Panc1 (cell line): Measurements from ENCODE around the gene TMEM271. TPM values are rescaled to one million over a fixed set of nuclear protein-coding genes. Genes with fewer than 3 reads are reported as not detected.

Source experiments
- ATAC-seq: fragments of 200-7000 bp; cut with Tn5 transposase; 2 replicates; pipeline ENCODE4 v1.9.1; 2020; ENCODE audit warnings: mild to moderate bottlenecking, moderate library complexity
- BruUV-seq: library from RNA; stranded (reverse); fragments of 400-500 nt; replicated peaks from 2 replicates; lab custom pipeline; 2021; lab: Mats Ljungman, UMichigan
- CTCF ChIA-PET: fragments of 300-600 bp; sonication (Branson Sonifier 250); formaldehyde crosslinking; loops from one replicate; lab custom pipeline; 2022; ENCODE audit warnings: antibody characterized with exemption; lab: Charles Lee
- POLR2A ChIA-PET: fragments of 300-600 bp; sonication (Branson Sonifier 250); formaldehyde crosslinking; loops from one replicate; lab custom pipeline; 2022; ENCODE audit warnings: antibody characterized with exemption; lab: Charles Lee
- DNase-seq: peaks from one replicate; pipeline ENCODE4 v3.0.0-alpha.2; 2010; ENCODE audit warnings: low read depth, low spot score
- H3K27ac ChIP-seq: 2 replicates; pipeline ENCODE4 v1.5.1; 2011; ENCODE audit warnings: mild to moderate bottlenecking, low read length, inconsistent platforms
- H3K27me3 ChIP-seq: fragments of 200-500 bp; sonication (Bioruptor generic); 2 replicates; pipeline ENCODE4 v1.6.0; 2014; ENCODE audit warnings: low read length, inconsistent platforms; ENCODE audit not compliant: control insufficient read depth, insufficient read depth
- H3K36me3 ChIP-seq: fragments of 200-500 bp; sonication (Bioruptor generic); 2 replicates; pipeline ENCODE4 v1.5.1; 2014; ENCODE audit warnings: inconsistent platforms, mild to moderate bottlenecking, low read length, moderate library complexity; ENCODE audit not compliant: control insufficient read depth, insufficient read depth
- H3K4me1 ChIP-seq: 2 replicates; pipeline ENCODE4 v1.5.1; 2011; ENCODE audit warnings: inconsistent platforms, mild to moderate bottlenecking, low read length, moderate library complexity; ENCODE audit not compliant: control insufficient read depth, insufficient read depth
- H3K4me3 ChIP-seq, 2 experiments: 2 replicates each; pipeline ENCODE4 v1.5.1; 2011 to 2012; ENCODE audit warnings: low read depth in 2 of 2, low read length in 2 of 2, mild to moderate bottlenecking in 2 of 2, inconsistent platforms in 1 of 2, moderate library complexity in 1 of 2
- H3K9me3 ChIP-seq: fragments of 200-500 bp; sonication (Bioruptor generic); 2 replicates; pipeline ENCODE4 v1.5.1; 2014; ENCODE audit warnings: low read depth, mild to moderate bottlenecking, inconsistent platforms, low read length, moderate library complexity; ENCODE audit not compliant: control insufficient read depth, insufficient read depth
- CTCF ChIP-seq: fragments of 450-650 bp; IDR thresholded peaks from 2 replicates; pipeline ENCODE4 v1.5.1; 2017; ENCODE audit warnings: mild to moderate bottlenecking
- POLR2AphosphoS5 ChIP-seq: IDR thresholded peaks from 2 replicates; pipeline ENCODE4 v1.6.1; 2012; ENCODE audit warnings: mild to moderate bottlenecking, low read depth, low read length, moderate library complexity
- REST ChIP-seq, 2 experiments: IDR thresholded peaks; 2 replicates each; pipeline ENCODE4 v1.6.1; 2011 to 2012; ENCODE audit warnings: low read depth in 2 of 2, control low read depth in 1 of 2, low read length in 1 of 2, mild to moderate bottlenecking in 1 of 2, moderate library complexity in 1 of 2; ENCODE audit not compliant: insufficient read depth in 1 of 2
- SIN3A ChIP-seq: IDR thresholded peaks from 2 replicates; pipeline ENCODE4 v1.6.1; 2012; ENCODE audit warnings: low read depth, mild to moderate bottlenecking, low read length, moderate library complexity, borderline replicate concordance; ENCODE audit not compliant: insufficient read depth
- TCF7L2 ChIP-seq: IDR thresholded peaks from 2 replicates; pipeline ENCODE4 v1.6.1; 2011; ENCODE audit warnings: mild to moderate bottlenecking, low read depth, low read length, inconsistent platforms
- in situ Hi-C: cut with HindIII; loops from 2 replicates; pipeline ENCODE4 v1.10.0; 2016; ENCODE audit warnings: low sequenced_read_pairs, low pct_unique_long_range_greater_than_20kb
- intact Hi-C: fragments of 100-400 bp; cut with micrococcal nuclease; formaldehyde crosslinking; loops from one replicate; pipeline ENCODE4 v1.10.0; 2022; ENCODE audit not compliant: unreplicated experiment
- total RNA-seq: library from RNA; stranded (reverse); gene quantifications from one replicate; pipeline ENCODE4 v1.2.1, GENCODE V29; 2021; ENCODE audit not compliant: unreplicated experiment

The TMEM271 gene
- total RNA-seq, 1 experiment from 2014 or later: not detected

DNA sequence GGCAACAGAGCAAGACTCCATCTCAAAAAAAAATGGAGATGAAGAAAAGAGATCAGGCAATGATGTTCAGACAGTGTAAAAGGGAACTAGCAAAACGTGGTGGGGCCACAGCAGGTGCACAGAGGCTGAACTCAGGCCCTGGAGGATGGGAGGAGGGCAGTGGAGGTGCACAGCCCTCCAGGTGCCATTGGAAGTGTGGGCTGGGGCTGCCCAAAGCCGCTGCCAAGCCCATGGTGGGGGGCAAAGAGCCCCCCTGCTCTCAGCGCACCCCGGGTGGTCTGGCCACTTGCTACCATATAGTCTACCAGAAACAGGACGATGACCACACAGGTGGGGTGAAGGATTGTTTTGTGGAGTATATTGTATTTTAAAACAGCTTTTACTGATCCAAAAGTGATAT is 7.1 kb downstream of the TMEM271 start:
- no peak overlapping the region for H3K27ac ChIP-seq
- intact Hi-C loops: no loop called here
- H3K9me3 ChIP-seq: no peaks in the 10 kb centered on the region
- H3K36me3 ChIP-seq: no peaks in the 10 kb centered on the region
- CTCF ChIA-PET: no interaction called here
- no peak for TF ChIP-seq TCF7L2
- TF ChIP-seq SIN3A: no peak
- no peak for TF ChIP-seq POLR2AphosphoS5
- no peak for TF ChIP-seq REST (IDR thresholded peaks at IDR 0.05; ENCODE audit: insufficient read depth in 1 of 2, low read depth in 2 of 2, low read length in 1 of 2)
- TF ChIP-seq CTCF: no peak
- DNase-seq (no peak), ATAC-seq (no peak)
- no peak overlapping the region for H3K4me3 ChIP-seq
- in situ Hi-C loops: no loop called here
- H3K4me1 ChIP-seq: no peaks in the 10 kb centered on the region
- POLR2A ChIA-PET: no interaction called here
- no TSS peak for BruUV-seq
- H3K27me3 ChIP-seq: no peaks in the 10 kb centered on the region

DNA sequence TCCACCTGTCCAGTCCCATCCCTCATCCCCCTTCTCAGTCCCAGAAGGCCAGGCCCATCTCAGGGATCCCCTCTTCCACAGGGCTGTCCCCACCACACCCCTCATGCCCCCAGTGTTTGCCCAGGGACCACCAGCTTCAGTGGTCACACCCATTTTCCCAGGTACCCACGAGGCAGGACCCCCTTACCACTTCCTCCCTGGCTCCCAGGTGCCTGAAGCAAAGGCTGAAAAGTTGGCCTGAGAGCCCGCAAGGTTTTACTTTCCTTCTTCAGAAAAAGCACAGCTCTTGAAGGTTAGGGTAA is 7.8 kb downstream of the TMEM271 start:
- ATAC-seq: no peak
- ChIA-PET CTCF (no interaction called here), POLR2A (no interaction called here)
- in situ Hi-C loops (no loop called here), intact Hi-C loops (no loop called here)
- Histone ChIP-seq H3K27ac (no peak overlapping the region), H3K27me3 (no peaks in the 10 kb centered on the region), H3K9me3 (no peaks in the 10 kb centered on the region), H3K36me3 (no peaks in the 10 kb centered on the region), H3K4me3 (no peak overlapping the region), H3K4me1 (no peaks in the 10 kb centered on the region)
- no peak for TF ChIP-seq REST (IDR thresholded peaks at IDR 0.05; ENCODE audit: insufficient read depth in 1 of 2, low read depth in 2 of 2, low read length in 1 of 2)
- no peak for TF ChIP-seq SIN3A
- no peak for TF ChIP-seq POLR2AphosphoS5
- no peak for TF ChIP-seq TCF7L2
- TF ChIP-seq CTCF: no peak
- no TSS peak for BruUV-seq
- no peak for DNase-seq
